ENCODE results near the gene ROCK2. TPM values are rescaled to one million over a fixed set of nuclear protein-coding genes. Genes with fewer than 3 reads are reported as not detected.

ROCK2 gene
- total RNA-seq, 1 experiment from 2014 or later: 25.9 TPM

DNA sequence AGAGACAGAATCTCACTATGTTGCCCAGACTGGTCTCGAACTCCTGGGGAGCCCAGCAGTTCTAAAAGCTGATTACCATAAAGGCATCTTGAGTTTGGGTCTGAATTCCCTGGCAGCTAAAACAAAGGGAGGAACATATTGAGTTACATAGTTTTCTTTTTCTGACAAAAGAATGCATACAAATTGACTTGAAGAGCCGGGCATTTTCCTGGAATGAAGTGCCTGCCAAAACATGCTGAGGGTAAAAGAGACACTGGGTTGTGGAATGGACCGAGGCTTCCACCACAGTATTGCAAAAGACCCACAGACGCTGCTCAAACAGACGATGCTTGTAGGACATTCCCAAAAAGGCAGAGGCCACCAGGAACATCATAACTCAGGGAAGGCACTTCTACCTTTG, 35.1 kb upstream of the ROCK2 start:
- Mint-ChIP-seq H3K4me3 (no peak overlapping the region), H3K27ac (no peak overlapping the region), H3K4me1 (peaks cover 6% of the 10 kb centered on the region), H3K27me3 (ENCODE audit: low read depth) (no peaks in the 10 kb centered on the region), H3K36me3 (no peaks in the 10 kb centered on the region), H3K9me3 (no peaks in the 10 kb centered on the region)
- ATAC-seq (no peak), DNase-seq (ENCODE audit: low spot score) (no peak)
- POLR2A ChIA-PET: no interaction called here
- CTCF ChIA-PET: interaction anchor here (0.8 kb wide), 1 partner anchor 224 kb away, joined by 3 read pairs; the partner anchor contains the start of gene SLC66A3
- TF ChIP-seq KAT7 (CRISPR knock-in tag; IDR thresholded peaks at IDR 0.05; ENCODE audit: borderline replicate concordance) (no peak), ZNF671 (CRISPR knock-in tag; IDR thresholded peaks at IDR 0.05) (no peak), SMAD3 (CRISPR knock-in tag; IDR thresholded peaks at IDR 0.05; ENCODE audit: borderline replicate concordance) (no peak), ZNF121 (CRISPR knock-in tag; IDR thresholded peaks at IDR 0.05) (no peak), ATF1 (CRISPR knock-in tag; IDR thresholded peaks at IDR 0.05) (no peak), NFE2L1 (CRISPR knock-in tag; IDR thresholded peaks at IDR 0.05) (no peak), ETV6 (CRISPR knock-in tag; IDR thresholded peaks at IDR 0.05) (no peak), FOXP1 (CRISPR knock-in tag; IDR thresholded peaks at IDR 0.05; ENCODE audit: borderline replicate concordance) (no peak), FOXP4 (CRISPR knock-in tag; IDR thresholded peaks at IDR 0.05) (no peak), RELA (CRISPR knock-in tag; IDR thresholded peaks at IDR 0.05; ENCODE audit: borderline replicate concordance) (no peak), USF2 (CRISPR knock-in tag; IDR thresholded peaks at IDR 0.05) (no peak), CDX4 (CRISPR knock-in tag; IDR thresholded peaks at IDR 0.05; ENCODE audit: borderline replicate concordance) (no peak), GABPB1 (CRISPR knock-in tag; IDR thresholded peaks at IDR 0.05) (no peak)
- TF ChIP-seq, protein P1, sequence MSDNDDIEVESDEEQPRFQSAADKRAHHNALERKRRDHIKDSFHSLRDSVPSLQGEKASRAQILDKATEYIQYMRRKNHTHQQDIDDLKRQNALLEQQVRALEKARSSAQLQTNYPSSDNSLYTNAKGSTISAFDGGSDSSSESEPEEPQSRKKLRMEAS (CRISPR knock-in tag; IDR thresholded peaks at IDR 0.05): no peak
- TF ChIP-seq, protein P2, sequence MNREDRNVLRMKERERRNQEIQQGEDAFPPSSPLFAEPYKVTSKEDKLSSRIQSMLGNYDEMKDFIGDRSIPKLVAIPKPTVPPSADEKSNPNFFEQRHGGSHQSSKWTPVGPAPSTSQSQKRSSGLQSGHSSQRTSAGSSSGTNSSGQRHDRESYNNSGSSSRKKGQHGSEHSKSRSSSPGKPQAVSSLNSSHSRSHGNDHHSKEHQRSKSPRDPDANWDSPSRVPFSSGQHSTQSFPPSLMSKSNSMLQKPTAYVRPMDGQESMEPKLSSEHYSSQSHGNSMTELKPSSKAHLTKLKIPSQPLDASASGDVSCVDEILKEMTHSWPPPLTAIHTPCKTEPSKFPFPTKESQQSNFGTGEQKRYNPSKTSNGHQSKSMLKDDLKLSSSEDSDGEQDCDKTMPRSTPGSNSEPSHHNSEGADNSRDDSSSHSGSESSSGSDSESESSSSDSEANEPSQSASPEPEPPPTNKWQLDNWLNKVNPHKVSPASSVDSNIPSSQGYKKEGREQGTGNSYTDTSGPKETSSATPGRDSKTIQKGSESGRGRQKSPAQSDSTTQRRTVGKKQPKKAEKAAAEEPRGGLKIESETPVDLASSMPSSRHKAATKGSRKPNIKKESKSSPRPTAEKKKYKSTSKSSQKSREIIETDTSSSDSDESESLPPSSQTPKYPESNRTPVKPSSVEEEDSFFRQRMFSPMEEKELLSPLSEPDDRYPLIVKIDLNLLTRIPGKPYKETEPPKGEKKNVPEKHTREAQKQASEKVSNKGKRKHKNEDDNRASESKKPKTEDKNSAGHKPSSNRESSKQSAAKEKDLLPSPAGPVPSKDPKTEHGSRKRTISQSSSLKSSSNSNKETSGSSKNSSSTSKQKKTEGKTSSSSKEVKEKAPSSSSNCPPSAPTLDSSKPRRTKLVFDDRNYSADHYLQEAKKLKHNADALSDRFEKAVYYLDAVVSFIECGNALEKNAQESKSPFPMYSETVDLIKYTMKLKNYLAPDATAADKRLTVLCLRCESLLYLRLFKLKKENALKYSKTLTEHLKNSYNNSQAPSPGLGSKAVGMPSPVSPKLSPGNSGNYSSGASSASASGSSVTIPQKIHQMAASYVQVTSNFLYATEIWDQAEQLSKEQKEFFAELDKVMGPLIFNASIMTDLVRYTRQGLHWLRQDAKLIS (CRISPR knock-in tag; IDR thresholded peaks at IDR 0.05; ENCODE audit: borderline replicate concordance): no peak
- TF ChIP-seq, protein P3, sequence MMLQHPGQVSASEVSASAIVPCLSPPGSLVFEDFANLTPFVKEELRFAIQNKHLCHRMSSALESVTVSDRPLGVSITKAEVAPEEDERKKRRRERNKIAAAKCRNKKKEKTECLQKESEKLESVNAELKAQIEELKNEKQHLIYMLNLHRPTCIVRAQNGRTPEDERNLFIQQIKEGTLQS (CRISPR knock-in tag; conservative IDR thresholded peaks at IDR 0.05): no peak

GRCh38 chr2:11377928-11378545, 33.6 kb upstream of the ROCK2 start:
- peaks cover 18% of the 10 kb centered on the region for H3K4me1 Mint-ChIP-seq
- H3K36me3 Mint-ChIP-seq: no peaks in the 10 kb centered on the region
- no peaks in the 10 kb centered on the region for H3K27me3 Mint-ChIP-seq (ENCODE audit: low read depth)
- ChIA-PET POLR2A (no interaction called here), CTCF (interaction anchor here (2.3 kb wide), 1 partner anchor 246 kb away, joined by 5 read pairs; a partner anchor contains a TSS)
- no peaks in the 10 kb centered on the region for H3K9me3 Mint-ChIP-seq
- DNase-seq (ENCODE audit: low spot score): no peak
- H3K4me3 Mint-ChIP-seq: no peak overlapping the region
- no peak for ATAC-seq
- TF ChIP-seq CREM (CRISPR knock-in tag; IDR thresholded peaks at IDR 0.05): no peak
- TF ChIP-seq, protein P2 (CRISPR knock-in tag; IDR thresholded peaks at IDR 0.05; ENCODE audit: borderline replicate concordance): no peak
- no peak for TF ChIP-seq FOXK1 (CRISPR knock-in tag; IDR thresholded peaks at IDR 0.05)
- TF ChIP-seq NFATC4 (CRISPR knock-in tag; IDR thresholded peaks at IDR 0.05): no peak
- no peak for TF ChIP-seq TEAD4 (CRISPR knock-in tag; IDR thresholded peaks at IDR 0.05)
- no peak for TF ChIP-seq GRHL2 (CRISPR knock-in tag; IDR thresholded peaks at IDR 0.05; ENCODE audit: insufficient replicate concordance, severe bottlenecking)
- no peak for TF ChIP-seq ELF4 (CRISPR knock-in tag; IDR thresholded peaks at IDR 0.05; ENCODE audit: low read depth)
- TF ChIP-seq RELA (CRISPR knock-in tag; IDR thresholded peaks at IDR 0.05; ENCODE audit: borderline replicate concordance): no peak
- TF ChIP-seq, protein P1 (CRISPR knock-in tag; IDR thresholded peaks at IDR 0.05): no peak
- H3K27ac Mint-ChIP-seq: no peak overlapping the region; the same call in 1 of the 2 replicates

All from WTC11 (cell line).